Trophoblast cell (in vitro differentiated cells and primary cell): ENCODE results near the gene RTL10.

Source experiments
- DNase-seq, 2 donors: peaks; one replicate each; pipeline ENCODE4 v3.0.0-alpha.2; 2016
- H2AFZ ChIP-seq: 2 replicates; pipeline ENCODE4 v1.6.1; 2013; ENCODE audit warnings: low read length, moderate library complexity, mild to moderate bottlenecking; ENCODE audit not compliant: insufficient read depth, poor library complexity
- H2AK5ac ChIP-seq: 2 replicates; pipeline ENCODE4 v1.6.1; 2013; ENCODE audit warnings: mild to moderate bottlenecking, low read length
- H2BK120ac ChIP-seq: 2 replicates; pipeline ENCODE4 v1.6.1; 2013; ENCODE audit warnings: low read length, mild to moderate bottlenecking, moderate library complexity; ENCODE audit not compliant: insufficient read depth, poor library complexity
- H2BK12ac ChIP-seq: 2 replicates; pipeline ENCODE4 v1.6.1; 2013; ENCODE audit warnings: mild to moderate bottlenecking, low read length, moderate library complexity
- H2BK5ac ChIP-seq: 2 replicates; pipeline ENCODE4 v1.6.1; 2013; ENCODE audit warnings: low read length, low read depth, moderate library complexity, mild to moderate bottlenecking; ENCODE audit not compliant: poor library complexity
- H3K14ac ChIP-seq: 2 replicates; pipeline ENCODE4 v1.6.1; 2013; ENCODE audit warnings: mild to moderate bottlenecking, low read length
- H3K18ac ChIP-seq: 2 replicates; pipeline ENCODE4 v1.6.1; 2013; ENCODE audit warnings: mild to moderate bottlenecking, low read length
- H3K23ac ChIP-seq: 2 replicates; pipeline ENCODE4 v1.6.1; 2013; ENCODE audit warnings: low read length
- H3K27ac ChIP-seq: 2 replicates; pipeline ENCODE4 v1.5.1; 2013; ENCODE audit warnings: low read depth, mild to moderate bottlenecking, inconsistent platforms, low read length, moderate library complexity
- H3K27me3 ChIP-seq: 2 replicates; pipeline ENCODE4 v1.6.1; 2013; ENCODE audit warnings: inconsistent platforms, mild to moderate bottlenecking, low read length, moderate library complexity; ENCODE audit not compliant: insufficient read depth
- H3K36me3 ChIP-seq, 2 experiments: 1 replicate in 1 of 2; 2 replicates in 1 of 2; pipeline ENCODE4 v1.6.1; 2013; ENCODE audit warnings: low read length in 2 of 2, mild to moderate bottlenecking in 2 of 2, moderate library complexity in 1 of 2; ENCODE audit not compliant: insufficient read depth in 2 of 2, control insufficient read depth in 1 of 2
- H3K4ac ChIP-seq: 2 replicates; pipeline ENCODE4 v1.6.1; 2013; ENCODE audit warnings: low read depth, mild to moderate bottlenecking, low read length, moderate library complexity
- H3K4me1 ChIP-seq, 2 experiments: 1 replicate in 1 of 2; 2 replicates in 1 of 2; pipeline ENCODE4 v1.6.1; 2013; ENCODE audit warnings: low read length in 2 of 2, mild to moderate bottlenecking in 2 of 2, moderate library complexity in 1 of 2; ENCODE audit not compliant: insufficient read depth in 2 of 2, control insufficient read depth in 1 of 2
- H3K4me2 ChIP-seq: 2 replicates; pipeline ENCODE4 v1.6.1; 2013; ENCODE audit warnings: inconsistent platforms, mild to moderate bottlenecking, low read length, moderate library complexity
- H3K4me3 ChIP-seq: 2 replicates; pipeline ENCODE4 v1.5.1; 2013; ENCODE audit warnings: mild to moderate bottlenecking, low read depth, low read length, inconsistent platforms
- H3K79me1 ChIP-seq: one replicate; pipeline ENCODE4 v1.6.1; 2013; ENCODE audit warnings: low read length
- H3K79me2 ChIP-seq: 2 replicates; pipeline ENCODE4 v1.6.1; 2013; ENCODE audit warnings: low read length, mild to moderate bottlenecking; ENCODE audit not compliant: control insufficient read depth, insufficient read depth, poor library complexity
- H3K9ac ChIP-seq: 2 replicates; pipeline ENCODE4 v1.6.1; 2013; ENCODE audit warnings: mild to moderate bottlenecking, low read length
- H3K9me3 ChIP-seq: 2 replicates; pipeline ENCODE4 v1.6.1; 2013; ENCODE audit warnings: low read depth, mild to moderate bottlenecking, control low read depth, inconsistent platforms, low read length; ENCODE audit not compliant: insufficient read depth
- H4K12ac ChIP-seq: 2 replicates; pipeline ENCODE4 v1.6.1; 2013; ENCODE audit warnings: low read depth, mild to moderate bottlenecking, low read length, moderate library complexity
- H4K8ac ChIP-seq: 2 replicates; pipeline ENCODE4 v1.6.1; 2013; ENCODE audit warnings: low read depth, mild to moderate bottlenecking, low read length, moderate library complexity
- H4K91ac ChIP-seq: one replicate; pipeline ENCODE4 v1.6.1; 2013; ENCODE audit warnings: low read depth, mild to moderate bottlenecking, low read length, moderate library complexity
- WGBS: extraction: QIAGEN DNeasy Blood & Tissue Kit; methylation state at CpG from one replicate; pipeline ENCODE4 v1.1.7; 2013; ENCODE audit warnings: missing lambda C conversion rate; ENCODE audit not compliant: insufficient read length, insufficient coverage; ENCODE audit errors: extremely low coverage; 5-methylcytosine and 5-hydroxymethylcytosine counted together

The RTL10 gene

GRCh38 chr22:19814428-19814827, 40.2 kb downstream of the RTL10 start:
- no CpG with 5 or more reads among the region's 5 CpGs for WGBS

DNA sequence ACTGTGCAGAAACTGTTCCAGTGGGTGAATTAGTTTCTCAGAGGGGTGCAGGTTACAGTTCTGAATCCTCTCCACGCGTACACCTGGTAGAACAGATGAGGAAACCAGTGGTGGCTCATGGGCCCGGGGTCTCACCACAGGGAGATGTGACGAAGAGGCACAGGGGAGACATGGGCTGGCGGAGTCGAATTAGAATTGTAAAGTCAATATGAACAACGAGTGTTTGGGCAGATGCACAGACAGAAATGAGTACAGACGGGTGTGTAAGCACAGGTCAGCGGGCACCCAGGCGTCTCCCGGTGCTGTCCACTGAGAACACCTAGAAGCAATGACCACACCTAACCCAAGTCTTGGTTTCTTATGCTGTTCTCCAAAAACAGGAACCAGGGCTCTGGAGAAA, 41.8 kb downstream of the RTL10 start:
- WGBS = no CpG with 5 or more reads among the region's 11 CpGs
- H3K18ac ChIP-seq = no peak overlapping the region
- H3K4ac ChIP-seq = no peak overlapping the region
- no peak overlapping the region for H3K14ac ChIP-seq
- H3K36me3 ChIP-seq = peaks cover 3 to 4% of the 10 kb centered on the region in 2 experiments
- no peak overlapping the region for H4K12ac ChIP-seq
- no peaks in the 10 kb centered on the region for H3K79me1 ChIP-seq
- no peaks in the 10 kb centered on the region for H3K79me2 ChIP-seq
- H2AFZ ChIP-seq = no peak overlapping the region
- H4K91ac ChIP-seq = no peak overlapping the region
- H2BK120ac ChIP-seq = no peak overlapping the region
- no peak overlapping the region for H3K4me2 ChIP-seq
- H2BK5ac ChIP-seq = no peak overlapping the region
- H4K8ac ChIP-seq = no peak overlapping the region
- H3K27me3 ChIP-seq = no peaks in the 10 kb centered on the region
- no peak overlapping the region for H3K9ac ChIP-seq
- H3K23ac ChIP-seq = no peak overlapping the region
- no peak overlapping the region for H3K27ac ChIP-seq
- H3K9me3 ChIP-seq = no peaks in the 10 kb centered on the region
- no peak overlapping the region for H2BK12ac ChIP-seq
- DNase-seq = no peak
- H3K4me1 ChIP-seq = peaks cover 2 to 4% of the 10 kb centered on the region in 2 experiments
- H3K4me3 ChIP-seq = no peak overlapping the region
- H2AK5ac ChIP-seq = no peak overlapping the region

More at GRCh38 chr22:19814428-19814827, 40.2 kb downstream of the RTL10 start:
- Histone ChIP-seq H3K14ac (no peak overlapping the region), H3K79me2 (no peaks in the 10 kb centered on the region), H3K23ac (no peak overlapping the region), H4K91ac (no peak overlapping the region), H3K9ac (no peak overlapping the region), H3K4me1 (peaks cover 2 to 4% of the 10 kb centered on the region in 2 experiments), H2BK120ac (no peak overlapping the region), H3K4me2 (no peak overlapping the region), H3K79me1 (no peaks in the 10 kb centered on the region), H3K4ac (no peak overlapping the region), H4K8ac (no peak overlapping the region), H3K27me3 (no peaks in the 10 kb centered on the region), H2BK12ac (no peak overlapping the region), H4K12ac (no peak overlapping the region), H3K27ac (no peak overlapping the region), H2BK5ac (no peak overlapping the region), H3K4me3 (no peak overlapping the region), H3K18ac (no peak overlapping the region), H3K9me3 (no peaks in the 10 kb centered on the region), H2AFZ (no peak overlapping the region), H2AK5ac (no peak overlapping the region), H3K36me3 (peaks cover 2 to 3% of the 10 kb centered on the region in 2 experiments)
- DNase-seq = no peak

DNA sequence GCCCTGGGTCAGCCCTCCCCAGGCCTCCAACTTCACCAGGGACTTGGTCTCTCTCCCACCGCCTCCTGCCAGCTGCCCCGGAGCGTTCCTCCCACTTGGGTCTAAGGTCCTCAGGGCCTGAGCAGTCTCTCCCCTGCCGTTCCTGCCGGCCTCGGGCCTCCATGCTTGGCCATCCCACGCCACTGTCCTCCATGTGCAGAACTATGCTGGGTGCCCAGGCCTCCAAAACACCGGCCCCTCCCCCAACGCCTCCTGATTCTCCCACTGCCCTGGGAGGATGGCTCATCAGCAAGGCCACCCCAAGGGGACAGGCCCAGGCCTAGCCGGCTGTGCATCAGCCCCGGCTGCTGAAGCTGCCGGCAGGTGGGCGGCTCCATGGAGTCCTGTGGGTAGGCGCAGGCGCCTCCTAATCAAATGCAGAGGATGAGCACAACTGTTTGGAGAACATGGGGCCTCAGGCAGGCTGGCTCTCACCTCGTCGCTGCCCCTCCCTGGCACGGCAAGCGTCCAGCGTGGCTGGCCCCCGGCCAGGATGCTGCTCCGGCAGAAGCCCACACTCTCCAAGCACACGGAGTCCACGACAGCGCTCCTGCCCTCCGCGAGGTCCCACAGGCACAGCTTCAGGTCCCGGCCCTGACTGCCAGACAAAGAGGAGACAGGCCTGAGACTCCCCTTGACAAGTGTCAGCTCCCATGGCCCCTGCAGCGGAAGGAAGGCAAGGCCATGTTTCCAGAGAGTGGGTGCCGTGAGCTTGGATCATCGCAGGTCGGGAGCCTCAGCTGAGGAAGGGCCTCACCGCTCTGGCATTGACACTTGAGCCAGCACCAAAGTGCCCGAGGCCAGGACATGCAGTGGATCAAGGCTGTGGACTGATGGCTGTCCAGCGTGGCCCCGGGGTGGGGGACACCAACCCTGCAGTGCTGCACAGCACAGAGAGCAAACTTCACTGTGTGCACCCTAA, 42.6 kb downstream of the RTL10 start:
- no CpG with 5 or more reads among the region's 36 CpGs for WGBS
- Histone ChIP-seq H3K4me3 (no peak overlapping the region), H3K18ac (no peak overlapping the region), H3K27me3 (no peaks in the 10 kb centered on the region), H3K23ac (no peak overlapping the region), H2BK12ac (no peak overlapping the region), H3K9ac (no peak overlapping the region), H2BK5ac (no peak overlapping the region), H3K14ac (no peak overlapping the region), H3K4me2 (no peak overlapping the region), H3K79me1 (no peaks in the 10 kb centered on the region), H4K12ac (no peak overlapping the region), H3K9me3 (no peaks in the 10 kb centered on the region), H2BK120ac (no peak overlapping the region), H2AK5ac (no peak overlapping the region), H3K79me2 (no peaks in the 10 kb centered on the region), H4K91ac (no peak overlapping the region), H3K4ac (no peak overlapping the region), H4K8ac (no peak overlapping the region), H3K27ac (no peak overlapping the region), H3K4me1 (peaks cover 2 to 4% of the 10 kb centered on the region in 2 experiments), H2AFZ (no peak overlapping the region), H3K36me3 (peaks cover 3 to 4% of the 10 kb centered on the region in 2 experiments)
- no peak for DNase-seq

- no CpG with 5 or more reads among the region's 12 CpGs for WGBS
- Histone ChIP-seq H2BK120ac (no peak overlapping the region), H4K12ac (no peak overlapping the region), H4K8ac (no peak overlapping the region), H3K9me3 (no peaks in the 10 kb centered on the region), H3K4ac (no peak overlapping the region), H3K4me2 (no peak overlapping the region), H3K18ac (no peak overlapping the region), H2BK5ac (no peak overlapping the region), H3K4me1 (peaks cover 3 to 6% of the 10 kb centered on the region in 2 experiments), H3K27me3 (no peaks in the 10 kb centered on the region), H3K23ac (no peak overlapping the region), H3K36me3 (peaks cover 3 to 7% of the 10 kb centered on the region in 2 experiments), H3K79me1 (no peaks in the 10 kb centered on the region), H2AK5ac (peak overlapping the region; percentile 26), H3K4me3 (no peak overlapping the region), H3K9ac (no peak overlapping the region), H4K91ac (no peak overlapping the region), H2AFZ (no peak overlapping the region), H2BK12ac (no peak overlapping the region), H3K27ac (no peak overlapping the region), H3K79me2 (no peaks in the 10 kb centered on the region), H3K14ac (no peak overlapping the region)
- DNase-seq = no peak
These were observed 43.5 kb downstream of the RTL10 start for GRCh38 chr22:19811211-19811621.
